HG03469 (cell line): ENCODE data around the gene BCL2L2.

Experiments
- ATAC-seq: cut with Tn5 transposase; IDR thresholded peaks from one replicate; pipeline ENCODE4 v1.9.1; 2021; ENCODE audit warnings: mild to moderate bottlenecking, moderate library complexity, moderate number of reproducible peaks; ENCODE audit not compliant: unreplicated experiment

Gene BCL2L2

DNA sequence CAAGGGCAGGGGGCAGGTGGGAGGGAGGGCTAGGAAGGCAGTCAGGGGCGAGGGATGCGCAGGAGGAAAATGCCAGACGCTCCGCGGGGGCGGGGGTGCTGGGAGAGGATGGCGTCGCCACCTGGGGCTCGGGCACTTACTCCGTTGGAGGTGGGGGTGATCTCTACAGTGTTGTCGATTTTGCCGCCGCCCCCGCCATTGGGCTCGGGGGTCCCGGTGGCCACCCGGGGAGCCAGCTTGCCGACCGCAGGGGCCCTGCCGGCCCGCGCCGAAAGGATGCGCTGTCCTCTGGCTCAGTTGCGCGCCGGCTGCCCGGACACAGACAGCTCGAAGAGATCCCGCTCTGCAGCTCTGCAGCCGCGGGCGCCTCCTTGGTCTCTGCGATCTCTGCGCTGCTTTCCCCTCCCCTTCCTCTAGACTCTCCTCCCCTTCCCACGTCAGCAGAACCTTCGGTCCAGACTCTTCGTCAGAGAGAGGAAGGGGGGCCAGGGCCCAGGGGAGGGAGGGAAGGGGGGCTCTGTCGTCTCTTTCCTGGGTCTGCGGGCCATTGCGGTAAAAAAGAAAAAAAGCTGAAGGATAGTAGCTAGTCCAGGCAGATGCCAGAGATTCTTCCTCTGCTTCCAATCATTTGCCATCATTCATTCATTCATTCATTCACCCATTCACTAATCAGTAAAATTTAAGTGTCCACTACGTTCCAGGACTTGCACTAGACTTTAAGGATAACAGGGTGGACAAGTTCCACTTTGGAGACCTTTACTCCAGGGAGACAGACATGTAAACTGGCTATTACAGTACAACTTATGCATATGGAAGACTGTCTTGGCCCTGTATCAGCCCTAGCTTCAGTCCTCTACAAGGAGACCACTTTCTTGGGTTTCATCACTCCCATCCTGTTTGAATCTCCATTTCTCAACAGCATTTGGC, 46.1 kb downstream of the BCL2L2 start, which contains the start of gene SLC22A17:
TSS of gene SLC22A17 (minus strand) at position 382 of the 927 bp plus-strand sequence.
- ATAC-seq, result no peak

- no peak for ATAC-seq
Measured at GRCh38 chr14:23353433-23353780, 46.8 kb downstream of the BCL2L2 start.

GRCh38 chr14:23354990-23355389, 48.4 kb downstream of the BCL2L2 start:
- no peak for ATAC-seq

DNA sequence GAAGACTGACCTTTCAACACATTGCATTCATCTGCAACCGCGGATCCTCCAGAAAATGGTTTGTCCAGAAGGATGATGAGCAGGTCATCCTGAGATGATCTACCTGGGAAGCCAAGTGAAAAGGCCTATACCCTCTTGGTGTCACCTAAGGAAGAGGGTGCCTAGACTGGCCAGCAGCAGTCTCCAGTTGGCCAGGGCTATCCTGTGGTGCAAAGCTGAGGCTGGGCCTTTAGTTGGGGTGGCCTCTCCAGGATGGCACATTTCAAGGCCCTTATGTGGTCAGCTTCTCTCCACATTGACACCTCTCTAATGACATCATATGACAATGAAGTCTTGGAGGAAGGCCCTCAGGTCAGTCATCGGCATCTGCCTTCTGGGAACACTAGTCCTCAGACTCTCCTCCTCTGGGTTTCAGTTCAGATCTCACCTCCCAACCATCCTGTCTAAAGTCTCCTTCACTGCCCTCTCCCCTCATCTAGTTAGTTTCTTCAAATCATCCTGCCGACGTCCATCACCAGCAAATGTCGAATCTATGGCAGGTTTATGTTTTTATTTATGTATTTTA, 49.3 kb downstream of the BCL2L2 start:
- no peak for ATAC-seq

DNA sequence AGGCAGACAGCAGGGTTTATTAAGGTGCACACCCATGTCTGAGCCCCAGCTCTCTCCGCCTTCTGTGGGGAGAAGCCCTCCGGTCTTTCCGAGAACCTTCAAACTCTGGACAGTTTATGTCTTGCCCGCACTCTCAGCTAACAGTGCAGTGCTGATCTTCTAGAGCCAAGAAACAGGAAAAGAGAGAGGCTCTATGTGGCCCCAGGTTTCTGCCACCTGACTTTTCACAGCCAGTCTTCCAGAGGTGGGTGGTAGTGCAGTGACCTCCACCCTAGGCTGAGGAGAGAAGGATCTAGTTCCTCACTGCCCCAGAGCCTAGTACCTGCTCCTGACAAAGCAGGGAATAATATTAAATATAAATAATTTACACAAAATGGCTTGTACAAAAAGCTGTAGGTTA, 50.0 kb downstream of the BCL2L2 start:
- ATAC-seq, result no peak

DNA sequence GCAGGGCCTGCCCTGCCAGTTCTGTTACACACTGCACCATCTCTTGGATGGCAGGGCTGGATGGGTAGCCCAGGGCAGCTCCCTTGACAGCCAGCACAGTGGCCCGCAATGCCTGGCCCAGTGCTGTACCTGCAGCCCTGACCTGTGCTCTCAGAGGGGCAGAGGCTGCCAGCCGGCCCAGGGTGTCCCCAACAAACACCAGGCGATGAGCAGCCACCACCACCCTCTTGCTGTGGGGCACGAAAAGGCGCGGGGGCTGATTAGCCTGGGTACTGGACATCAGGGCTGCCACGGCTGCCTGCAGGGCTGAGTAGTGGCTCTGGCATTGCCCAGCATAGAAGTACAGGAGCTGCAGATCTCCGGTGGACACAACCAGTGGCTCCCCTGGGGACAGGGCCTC, 50.6 kb downstream of the BCL2L2 start:
- ATAC-seq, result no peak

DNA sequence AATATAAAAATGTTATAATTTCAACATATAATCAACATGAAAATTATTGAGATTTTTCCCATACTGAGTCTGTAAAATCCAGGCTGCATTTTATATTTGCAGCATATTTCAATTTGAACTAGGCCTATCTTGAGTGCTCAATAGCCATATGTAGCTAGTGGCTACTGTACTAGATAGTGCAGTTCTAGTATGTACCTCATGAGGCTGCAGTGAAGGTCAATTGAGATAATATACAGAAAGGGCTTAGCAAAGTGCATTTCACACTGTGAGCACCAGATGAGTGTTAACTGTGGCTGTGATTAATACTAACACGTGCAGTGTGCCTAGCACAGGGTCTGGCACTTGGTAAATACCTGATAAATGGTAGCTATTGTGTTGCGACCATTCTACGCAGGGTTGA, 51.4 kb downstream of the BCL2L2 start:
- ATAC-seq, result no peak

DNA sequence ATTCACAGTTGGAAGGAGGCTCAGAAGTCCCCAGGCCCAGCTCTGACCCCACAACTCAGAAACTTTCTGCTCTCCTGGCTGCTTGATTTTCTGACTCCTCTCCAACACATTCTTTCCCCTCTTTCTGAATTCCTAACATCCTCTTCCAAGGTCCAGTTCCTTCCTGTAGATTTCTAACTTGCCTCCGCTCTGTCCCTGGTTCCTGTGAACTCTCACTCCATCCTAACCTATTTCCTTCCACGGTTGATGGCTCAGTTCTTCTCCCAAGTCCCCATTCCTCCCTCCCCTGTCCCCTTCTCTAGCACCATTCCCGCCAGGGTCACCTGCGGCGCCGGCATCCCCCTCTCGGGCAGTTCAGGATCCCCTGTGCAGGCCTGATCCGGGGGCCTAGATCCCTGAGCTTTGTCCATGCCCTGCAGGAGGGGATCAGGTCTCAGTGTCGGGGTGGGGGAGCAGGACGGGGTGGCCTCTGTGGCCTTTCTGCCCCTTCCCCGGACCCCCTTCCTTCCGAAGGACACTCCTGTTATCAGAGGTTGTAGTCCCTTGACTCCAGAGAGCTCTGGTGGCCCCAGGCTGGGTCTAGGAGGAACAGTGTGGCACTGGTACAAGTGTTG, 52.0 kb downstream of the BCL2L2 start:
- no peak for ATAC-seq

- no peak for ATAC-seq
Measured at GRCh38 chr14:23359167-23359626, 52.6 kb downstream of the BCL2L2 start.

DNA sequence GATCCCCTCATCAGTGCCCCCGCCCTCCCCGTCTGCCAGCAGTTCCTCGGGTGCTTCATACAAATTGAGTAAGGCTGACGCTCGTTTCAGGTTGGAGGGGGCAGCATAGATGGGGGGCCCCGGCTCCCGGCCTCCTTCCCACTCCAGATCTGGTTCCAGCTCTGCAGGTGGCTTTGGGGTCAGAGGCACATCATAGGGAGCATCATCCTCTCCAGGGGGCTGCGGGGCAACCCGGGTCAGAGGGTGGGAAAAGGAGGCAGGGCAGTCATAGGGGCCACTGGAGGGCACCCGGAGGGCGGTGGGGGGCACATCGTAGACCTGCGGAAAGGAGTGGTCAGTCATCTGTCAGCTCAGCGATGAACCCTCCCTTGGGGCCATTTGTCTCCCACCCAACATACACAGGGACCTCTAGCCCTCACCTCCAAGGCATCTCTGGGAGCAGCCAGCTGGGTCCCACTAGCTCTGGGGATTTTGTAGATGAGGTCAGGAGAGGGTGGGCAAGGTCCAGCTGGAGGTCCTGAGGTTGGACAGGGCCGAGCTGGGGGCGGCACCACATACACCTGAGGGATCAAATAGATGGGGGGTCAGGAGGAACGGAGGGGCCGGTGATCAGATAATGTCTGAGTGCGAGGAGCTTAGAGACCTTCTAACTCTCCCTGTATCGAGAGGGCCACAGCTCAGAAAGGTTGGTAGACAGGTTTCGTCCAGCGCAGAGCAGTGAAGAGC, 53.3 kb downstream of the BCL2L2 start:
- ATAC-seq, result no peak

GRCh38 chr14:23360496-23360895, 53.9 kb downstream of the BCL2L2 start:
- ATAC-seq, result no peak

DNA sequence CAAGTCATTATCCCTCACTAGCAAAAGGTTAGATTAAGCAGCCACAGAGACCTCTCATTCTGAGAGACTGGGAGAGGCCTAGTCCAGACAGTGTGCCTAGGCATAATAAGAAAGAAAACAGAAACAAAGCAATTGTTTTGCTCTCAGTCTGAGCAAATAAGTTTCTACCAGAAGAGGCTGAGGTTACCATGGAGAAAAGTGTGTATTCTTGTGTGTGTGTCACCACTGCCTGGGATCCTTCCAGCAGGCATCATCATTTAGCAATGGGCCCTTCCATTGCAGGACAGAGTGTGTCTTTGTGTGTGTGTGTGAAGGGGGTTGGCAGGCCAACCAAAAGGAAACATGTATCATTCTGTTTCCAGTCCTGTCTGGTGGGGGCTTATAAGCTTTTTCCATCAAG, 54.7 kb downstream of the BCL2L2 start:
- no peak for ATAC-seq
